GM21619 (cell line): ENCODE results near the gene PPEF2.

Source experiments
- ATAC-seq: cut with Tn5 transposase; IDR thresholded peaks from one replicate; pipeline ENCODE4 v1.9.1; 2021; ENCODE audit not compliant: unreplicated experiment

The PPEF2 gene

DNA sequence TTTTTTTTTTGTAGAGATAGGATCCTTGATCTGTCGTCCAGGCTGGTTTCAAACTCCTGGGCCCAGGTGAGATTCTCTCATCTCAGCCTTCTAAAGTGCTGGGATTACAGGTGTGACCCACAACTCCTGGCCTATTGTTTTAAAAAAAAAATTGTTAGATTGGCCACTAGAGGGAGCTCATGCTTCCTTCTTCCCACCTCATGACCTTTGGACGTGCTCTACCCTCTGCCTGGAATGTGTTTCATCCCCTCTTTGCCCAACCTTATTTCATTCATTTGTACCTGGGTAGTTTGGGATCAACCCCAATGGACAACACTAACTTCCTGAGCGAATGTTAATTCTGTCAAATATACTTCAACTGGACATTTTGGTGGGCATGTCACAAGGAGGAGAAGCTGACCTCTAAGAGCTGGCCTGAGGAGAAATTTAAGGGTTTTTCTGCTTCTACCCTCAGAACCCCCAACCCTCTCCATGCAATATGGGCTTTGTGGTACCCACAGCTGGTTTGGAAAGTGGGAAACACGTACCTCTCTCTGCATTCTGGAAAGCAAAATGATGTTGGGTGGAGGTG, 6.4 kb downstream of the PPEF2 start:
- no peak for ATAC-seq

DNA sequence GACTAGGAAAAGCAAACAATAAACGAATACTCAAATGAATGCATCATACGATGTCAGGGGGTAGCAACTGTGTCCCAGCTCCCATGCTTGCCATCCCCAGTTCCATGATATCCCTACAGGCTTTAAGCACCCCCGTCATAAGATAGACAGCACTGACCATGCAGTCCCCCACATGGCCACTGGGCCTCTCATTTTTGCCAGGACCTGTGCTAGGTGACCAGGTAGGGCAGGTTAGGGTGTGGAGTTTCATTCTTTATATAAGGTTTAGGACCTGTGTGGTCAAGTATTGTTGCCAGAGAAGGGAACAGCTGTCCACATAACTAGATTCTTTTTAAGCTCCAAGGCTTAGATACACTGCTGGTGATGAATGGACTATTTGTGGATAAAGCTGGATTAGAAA, 9.7 kb downstream of the PPEF2 start:
- ATAC-seq: no peak

DNA sequence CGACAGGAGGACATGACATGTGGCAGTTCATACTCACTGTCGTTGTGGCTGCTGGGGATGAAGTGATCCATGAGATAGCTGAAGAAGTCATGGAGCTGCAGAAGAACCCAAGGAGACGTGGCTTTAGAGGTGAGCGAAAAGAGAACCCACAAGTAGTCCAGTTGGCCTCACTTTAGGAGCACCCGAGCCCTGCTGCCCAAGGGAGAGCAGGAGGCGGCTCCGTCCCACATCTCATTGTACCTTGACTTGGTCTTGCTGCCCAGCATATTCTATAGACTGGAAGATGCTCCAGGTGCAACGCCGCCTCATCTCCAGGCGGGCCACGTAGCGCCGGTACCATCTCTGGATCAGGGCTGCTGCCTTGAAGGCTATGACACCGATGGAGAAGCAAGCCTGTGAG, 10.6 kb downstream of the PPEF2 start:
- ATAC-seq: no peak

DNA sequence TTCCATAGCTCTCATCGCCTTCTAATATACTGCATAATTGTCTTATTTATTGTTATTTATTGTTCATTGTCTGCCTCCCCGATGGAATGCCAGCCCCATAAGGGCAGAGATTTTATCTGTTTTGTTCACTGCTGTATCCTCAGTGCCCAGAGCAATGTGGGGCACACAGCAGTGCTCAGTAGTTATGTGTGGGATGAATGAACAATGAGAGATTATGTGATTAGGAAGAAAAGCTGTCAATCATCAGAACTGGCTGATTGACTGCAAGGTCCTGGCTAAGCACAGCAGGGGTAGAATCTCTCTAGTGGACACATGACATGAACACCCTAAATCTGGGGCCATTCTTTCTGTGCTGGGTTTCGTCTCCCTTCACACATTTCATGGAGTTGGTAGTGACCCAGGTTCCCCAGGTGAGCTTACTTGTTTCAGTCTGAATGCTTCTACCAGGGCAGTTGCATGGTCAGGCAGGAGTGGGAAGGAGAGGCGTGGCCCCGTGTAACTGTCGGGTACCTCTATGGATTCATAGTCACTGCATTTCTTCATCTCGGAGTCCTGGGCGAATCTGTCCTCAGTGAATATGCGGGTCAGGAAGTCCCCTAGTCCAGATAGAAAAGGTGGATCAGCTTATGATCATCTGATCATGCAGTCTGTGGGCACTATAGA, 12.6 kb downstream of the PPEF2 start:
- ATAC-seq: no peak

DNA sequence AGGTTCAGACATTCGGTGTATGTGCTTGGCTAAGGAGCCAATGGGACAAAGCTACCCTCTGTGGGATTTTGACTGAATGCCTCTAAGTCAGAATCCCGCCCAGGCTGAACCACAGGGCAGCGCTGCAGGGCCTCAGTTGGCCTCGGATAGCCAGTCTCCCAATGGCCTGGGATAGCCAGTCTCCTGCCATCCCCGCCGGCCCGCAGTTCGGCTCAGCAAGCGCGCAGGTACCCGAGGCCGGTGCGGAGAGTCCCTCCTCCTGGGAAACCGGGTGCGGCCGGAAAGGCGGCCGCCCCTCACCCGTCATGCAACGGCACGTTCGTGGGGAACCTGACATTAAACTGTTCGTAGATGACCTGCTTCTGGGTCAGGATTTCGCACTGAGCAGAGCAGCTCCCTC, 16.1 kb downstream of the PPEF2 start:
- ATAC-seq: no peak

DNA sequence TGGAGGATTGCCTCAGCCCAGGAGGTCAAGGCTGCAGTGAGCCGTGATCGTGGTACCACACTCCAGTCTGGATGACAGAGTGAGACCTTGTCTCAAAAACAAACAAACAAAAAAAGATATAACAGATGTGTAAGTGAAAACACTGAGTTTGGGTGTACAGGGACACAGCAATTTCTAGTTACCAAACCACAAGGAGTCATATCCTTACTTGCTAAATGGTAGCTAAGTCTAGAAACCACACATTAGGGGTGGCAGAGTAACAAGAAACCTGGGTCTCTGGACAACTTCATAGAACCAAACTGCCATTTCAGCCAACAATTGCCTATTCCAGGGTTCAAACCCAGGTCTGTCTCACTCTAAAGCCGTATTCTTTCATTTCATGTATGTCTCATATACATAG, 20.8 kb downstream of the PPEF2 start:
- ATAC-seq: no peak

DNA sequence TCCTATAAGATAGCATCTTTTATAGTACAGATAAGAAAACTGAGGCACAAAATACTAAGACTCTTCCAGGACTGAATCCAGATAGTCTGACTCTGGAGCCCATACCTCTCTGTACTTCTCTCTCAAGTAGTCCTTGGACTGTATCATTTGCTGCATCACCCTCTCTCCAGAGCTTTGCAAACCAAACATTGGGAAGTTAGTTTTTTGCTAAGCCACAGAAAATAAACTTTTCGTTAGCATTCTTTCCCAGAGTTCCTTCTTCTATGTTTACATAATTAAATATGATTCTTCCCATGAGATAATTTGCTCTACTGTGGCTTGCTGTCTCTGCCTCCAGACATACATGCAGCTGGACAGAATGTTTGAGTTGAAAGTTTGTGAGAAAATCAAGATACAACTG, 22.0 kb downstream of the PPEF2 start:
- ATAC-seq: no peak

DNA sequence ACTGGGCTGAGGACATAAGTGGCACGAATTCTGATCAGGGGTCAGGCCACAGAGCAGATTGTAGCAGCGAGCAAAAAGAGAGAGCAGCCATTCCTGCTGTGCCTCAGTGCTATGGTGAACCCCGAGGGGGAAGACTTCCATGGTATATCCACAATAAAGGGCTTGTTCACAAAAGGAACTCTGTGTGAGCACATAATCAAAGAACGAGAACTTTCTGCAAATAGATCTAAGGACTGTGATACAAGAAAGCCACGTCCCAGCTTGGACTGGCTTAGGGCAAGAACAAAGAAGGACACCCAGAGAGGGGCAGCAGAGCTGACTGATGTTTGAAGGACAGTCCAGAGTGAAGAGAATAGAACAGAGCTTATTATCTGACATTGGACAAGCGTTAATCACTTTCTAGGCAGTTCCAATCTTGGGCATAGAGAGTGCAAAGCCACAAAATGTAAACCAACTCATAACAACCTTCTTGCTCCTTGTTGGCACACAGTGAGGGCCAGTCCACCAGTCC, 24.0 kb downstream of the PPEF2 start:
- ATAC-seq: no peak

DNA sequence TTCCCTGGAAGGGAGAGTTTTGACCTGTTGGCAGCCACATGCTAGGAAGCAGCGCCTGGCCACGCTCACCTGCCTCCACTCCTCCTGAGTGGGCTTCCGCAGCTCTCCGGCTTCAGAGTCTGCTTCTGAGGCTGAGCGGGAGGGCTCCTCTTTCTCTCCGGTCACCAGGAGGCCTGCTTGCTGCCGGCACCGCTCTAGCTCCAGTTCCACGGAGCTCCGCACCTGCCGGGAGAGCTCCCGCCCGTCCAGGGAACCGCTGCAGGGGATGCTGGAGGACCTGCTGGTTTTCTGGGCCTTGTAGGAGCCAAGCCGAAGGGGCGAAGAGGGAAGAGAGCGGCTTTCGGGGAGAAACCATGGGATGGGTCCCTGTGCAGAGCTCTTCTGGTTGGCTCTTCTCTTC, 26.0 kb downstream of the PPEF2 start:
- no peak for ATAC-seq

DNA sequence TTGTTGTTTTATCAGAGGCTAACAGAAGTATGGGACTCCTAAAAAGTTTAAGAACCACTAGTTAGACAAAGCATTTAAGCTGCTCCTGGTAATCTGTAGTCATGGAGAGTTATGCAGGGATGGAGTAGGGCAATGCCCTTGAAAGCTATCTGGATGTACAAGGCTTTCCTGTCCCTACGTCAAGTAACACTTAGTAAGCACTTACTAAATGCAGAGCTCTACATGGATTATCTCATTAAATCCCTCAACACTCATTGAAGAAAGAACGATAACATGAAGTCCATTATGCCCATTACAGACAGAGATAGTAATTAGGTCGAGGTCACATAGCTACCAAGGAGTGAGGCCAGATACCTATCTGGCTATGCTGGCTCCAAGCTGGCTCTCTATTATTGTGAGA, 33.2 kb downstream of the PPEF2 start:
- no peak for ATAC-seq

DNA sequence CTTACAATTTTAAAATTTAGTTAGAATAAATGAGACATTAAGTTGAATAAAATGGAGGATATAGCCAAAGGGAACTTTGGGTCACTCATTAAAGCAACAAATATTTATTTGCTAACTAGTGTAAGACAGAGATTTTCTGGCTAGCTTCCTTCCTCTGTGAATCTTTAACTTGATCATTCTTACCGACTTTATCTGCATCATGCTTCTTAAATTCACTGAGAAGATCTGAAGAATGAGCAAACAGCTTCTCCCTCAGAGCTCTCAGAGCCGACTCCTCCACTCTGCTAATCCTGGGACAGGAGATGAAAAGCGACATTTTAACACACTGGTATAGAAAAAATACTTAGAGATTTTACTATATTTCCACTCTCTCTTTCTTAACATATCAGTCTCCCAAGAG, 35.1 kb downstream of the PPEF2 start:
- no peak for ATAC-seq

DNA sequence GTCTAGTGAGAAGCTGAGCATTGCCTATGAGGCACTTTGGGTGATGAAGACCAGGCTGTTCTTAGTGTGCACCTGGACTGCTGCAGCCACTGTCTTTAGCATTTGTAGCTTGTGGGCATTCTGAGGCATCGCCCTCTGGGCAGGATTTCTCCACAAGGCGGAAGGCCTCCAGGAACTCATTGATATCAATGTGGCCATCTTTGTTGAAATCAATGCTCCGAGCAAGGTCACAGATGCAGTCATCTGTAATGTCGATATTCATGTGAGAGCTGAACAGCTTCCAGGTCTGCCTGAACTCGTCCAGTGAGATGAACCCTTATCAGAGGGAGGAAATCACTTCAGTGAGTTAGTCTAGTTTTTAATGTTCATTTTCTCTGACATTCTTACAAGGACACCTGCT, 41.6 kb downstream of the PPEF2 start:
- no peak for ATAC-seq

DNA sequence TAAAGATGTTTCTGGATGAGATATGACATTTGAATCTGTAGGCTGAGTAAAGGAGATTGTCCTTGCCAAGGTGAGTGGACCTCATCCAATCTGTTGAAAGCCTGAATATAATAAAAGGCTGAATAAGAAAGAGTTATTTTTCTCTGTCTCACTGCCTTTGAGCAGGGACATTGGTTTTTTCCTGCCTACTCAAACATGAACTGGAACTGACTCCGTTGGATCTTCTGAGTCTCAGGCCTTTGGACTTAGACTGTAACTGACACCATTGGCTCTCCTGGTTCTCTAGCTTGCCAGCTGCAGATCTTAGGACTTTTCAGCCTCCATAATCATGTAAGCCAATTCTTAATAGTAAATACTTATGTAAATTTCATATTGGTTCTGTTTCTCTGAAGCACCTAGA, 43.5 kb downstream of the PPEF2 start:
- no peak for ATAC-seq

DNA sequence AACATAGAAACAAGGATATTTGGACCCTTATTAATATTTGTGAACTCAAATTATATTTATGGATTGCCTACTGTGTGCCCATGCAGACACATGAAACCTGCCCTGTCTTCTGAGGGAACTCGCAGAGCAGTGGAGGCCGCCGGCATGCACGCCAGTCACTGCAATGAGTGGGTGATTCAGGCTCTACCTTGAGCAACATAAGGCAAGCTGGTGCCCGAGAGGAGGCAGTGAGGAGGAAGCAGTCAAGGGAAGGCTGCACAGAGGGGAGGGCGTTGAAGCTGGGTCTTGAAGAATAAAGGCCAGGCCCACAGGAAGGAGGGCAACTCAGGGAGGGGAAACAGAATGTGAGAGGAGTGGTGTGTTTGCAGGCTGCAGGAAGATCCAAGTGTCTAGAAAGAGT, 52.8 kb downstream of the PPEF2 start:
- no peak for ATAC-seq

DNA sequence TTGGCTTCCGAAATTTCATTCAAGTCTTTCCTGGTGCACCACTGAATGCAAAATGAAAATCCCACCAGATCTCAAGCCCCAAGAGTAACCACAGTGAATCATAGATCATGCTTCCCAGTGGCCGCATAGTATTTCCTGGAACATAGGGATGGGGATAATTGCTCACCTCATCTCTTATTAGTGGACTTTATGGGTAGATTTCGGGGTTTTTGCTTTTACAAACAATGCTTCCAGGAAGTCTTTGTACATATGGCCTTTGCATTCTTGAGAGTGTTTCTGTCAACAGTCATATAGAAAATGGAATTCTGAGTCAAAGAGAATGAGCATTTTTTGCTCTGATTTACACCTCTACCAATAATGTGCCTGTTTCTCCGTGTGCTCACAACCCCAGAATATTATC, 53.4 kb downstream of the PPEF2 start:
- ATAC-seq: no peak

DNA sequence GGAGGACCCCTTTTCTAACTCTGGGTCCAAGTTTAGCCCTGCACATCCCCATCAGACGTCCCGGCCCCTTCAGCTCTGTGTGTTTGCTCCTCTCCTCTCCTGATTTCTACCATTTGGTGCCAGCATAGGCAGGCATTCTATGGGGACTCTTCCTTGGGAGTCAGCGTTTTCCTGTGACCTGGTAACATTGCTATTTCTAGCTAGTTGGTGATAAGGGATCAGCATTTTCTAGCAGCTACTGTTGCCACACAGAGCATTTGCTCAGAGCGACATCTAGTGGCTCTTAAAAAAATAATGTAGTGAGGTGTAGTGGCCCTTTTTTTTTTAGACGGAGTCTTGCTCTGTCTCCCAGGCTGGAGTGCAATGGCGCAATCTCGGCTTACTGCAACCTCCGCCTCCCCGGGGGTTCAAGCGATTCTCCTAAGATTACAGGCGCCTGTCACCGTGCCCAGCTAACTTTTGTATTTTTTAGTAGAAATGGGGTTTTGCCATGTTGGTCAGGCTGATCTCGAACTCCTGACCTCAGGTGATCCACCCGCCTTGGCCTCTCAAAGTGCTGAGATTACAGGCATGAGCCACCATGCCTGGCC, 54.0 kb downstream of the PPEF2 start:
- peak; percentile 69 for ATAC-seq

DNA sequence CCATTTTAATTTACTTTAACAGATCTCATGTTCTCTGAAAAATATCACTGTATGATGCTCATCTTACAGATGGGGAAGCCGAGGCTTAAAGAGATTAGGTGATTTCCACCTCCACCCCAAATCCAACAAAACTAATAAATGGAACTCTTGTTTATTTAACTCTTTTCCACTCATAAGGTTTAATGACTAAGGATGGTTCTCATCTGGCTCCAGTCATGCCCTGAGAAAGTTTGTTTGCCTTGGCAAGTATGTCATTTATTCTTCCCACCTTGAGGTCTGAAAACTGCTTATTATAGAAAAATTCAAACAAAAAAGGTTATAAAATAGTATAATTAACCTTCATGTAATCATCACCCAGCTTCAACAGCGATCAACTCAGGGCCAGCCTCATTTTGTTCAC, 56.3 kb downstream of the PPEF2 start:
- ATAC-seq: no peak

DNA sequence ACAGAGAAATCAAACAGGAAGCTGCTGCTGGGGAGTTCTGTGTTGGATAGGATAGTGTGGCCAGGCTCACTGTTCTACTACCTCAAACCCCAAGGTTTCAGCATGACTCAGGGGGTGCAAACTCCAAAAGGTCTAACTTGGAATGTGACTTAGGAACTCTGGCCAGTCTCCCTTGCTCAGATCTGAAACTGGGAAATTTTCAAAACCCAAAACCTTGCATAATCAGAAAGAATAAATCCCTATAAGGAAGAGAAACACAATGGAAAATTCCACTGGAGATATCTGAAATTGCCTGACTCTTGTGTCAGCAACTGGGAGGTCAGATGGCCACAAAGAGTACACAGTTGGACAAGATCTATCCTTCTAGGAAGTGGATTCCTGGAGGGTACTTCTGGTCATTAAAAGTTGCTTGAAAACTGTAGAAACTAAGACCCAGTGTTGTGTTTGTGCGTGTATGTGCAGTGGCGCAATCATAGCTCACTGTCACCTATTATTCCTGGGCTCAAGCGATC, 58.0 kb downstream of the PPEF2 start:
- no peak for ATAC-seq

DNA sequence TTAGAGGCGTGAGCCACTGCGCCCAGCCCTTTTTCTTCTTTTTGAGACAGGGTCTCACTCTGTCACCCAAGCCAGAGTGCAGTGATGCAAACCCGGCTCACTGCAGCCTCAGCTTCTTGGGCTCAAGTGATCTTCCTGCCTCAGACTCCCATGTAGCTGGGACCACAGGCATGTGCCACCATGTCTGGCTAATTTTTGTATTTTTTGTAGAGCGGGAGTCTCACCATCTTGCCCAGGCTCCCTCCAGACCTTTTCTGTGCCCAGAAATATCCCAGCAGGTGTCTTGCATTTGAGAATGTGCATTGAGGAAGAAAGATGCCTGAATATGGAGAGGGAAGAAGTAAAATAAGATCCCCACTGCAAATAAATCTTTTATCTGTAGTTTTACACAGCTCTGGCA, 58.7 kb downstream of the PPEF2 start:
- ATAC-seq: no peak

DNA sequence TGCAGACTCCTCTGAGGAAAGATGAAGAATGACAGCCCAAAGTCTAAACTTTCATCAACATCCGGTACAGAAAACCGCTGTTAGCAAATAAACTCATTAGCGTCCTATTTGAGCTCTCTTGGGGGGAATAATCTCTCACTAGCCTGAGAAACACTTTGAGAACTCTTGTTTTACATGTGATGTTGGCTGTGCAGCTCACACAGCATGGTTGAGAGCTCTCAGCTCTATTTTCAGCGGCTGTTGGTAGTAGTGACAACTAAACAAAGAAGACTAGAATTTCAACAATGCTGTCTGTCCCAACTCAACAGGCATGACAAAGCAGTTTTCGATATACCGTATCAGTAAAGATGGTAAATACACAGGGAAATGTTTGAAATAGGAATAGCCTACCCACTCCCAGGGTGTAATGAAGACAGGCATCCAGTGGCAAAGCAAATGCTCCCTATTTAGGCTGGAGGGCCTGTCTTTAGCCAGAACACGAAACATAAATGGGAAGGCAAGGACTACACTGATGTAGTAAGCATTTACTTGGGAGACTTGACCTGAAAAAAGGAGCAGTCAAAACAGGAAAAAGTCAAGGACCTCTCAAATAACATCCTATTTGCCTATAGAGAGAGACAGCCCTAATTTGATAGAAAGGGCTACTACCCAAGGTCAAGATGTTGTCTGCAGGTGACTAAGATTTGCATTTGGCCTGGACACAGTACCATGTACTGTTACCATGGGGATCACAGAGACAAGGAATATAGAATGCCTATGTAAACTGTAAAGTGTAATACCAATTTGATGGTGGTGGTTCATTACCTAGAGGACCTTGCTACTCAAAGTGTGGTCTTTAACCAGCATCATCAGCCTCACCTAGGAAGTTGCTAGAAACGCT, 60.4 kb downstream of the PPEF2 start:
- ATAC-seq: no peak

DNA sequence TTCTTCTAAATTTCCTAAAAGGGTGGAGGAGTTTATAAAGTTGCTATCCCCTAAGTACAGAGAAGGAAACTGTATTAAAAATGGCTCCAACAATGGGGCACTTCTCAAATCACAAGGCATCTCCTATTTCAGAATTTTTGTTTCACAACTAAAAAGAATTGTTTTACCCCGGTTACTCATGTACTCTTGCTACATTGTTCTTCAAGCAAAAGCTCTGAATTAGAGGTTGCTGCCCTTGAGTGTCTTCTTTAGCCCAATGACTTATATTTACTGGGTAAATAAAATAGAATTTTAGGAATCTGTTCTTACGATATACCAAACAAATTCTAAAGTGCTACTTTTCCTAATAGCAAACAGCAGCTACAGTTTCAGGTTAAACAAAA, 67.5 kb downstream of the PPEF2 start:
- ATAC-seq: no peak
